A549 (cell line): Measurements from ENCODE around the gene LARGE1. TPM values are rescaled to one million over a fixed set of nuclear protein-coding genes. Genes with fewer than 3 reads are reported as not detected.

Source experiments
- ATAC-seq, 2 experiments: fragments of 200-7000 bp in 1 of 2; fragments of >200 bp in 1 of 2; cut with Nextera tagmentation in 1 of 2; cut with Tn5 transposase in 1 of 2; 3 replicates each; pipeline versions ENCODE4 v1.8.0 to v1.9.1; 2018 to 2020; ENCODE audit warnings: mild to moderate bottlenecking in 1 of 2, moderate library complexity in 1 of 2
- CTCF ChIA-PET: fragments of 300-600 bp; sonication (Branson Sonifier 250); formaldehyde crosslinking; extraction: SDS; loops from one replicate; lab custom pipeline; 2021; ENCODE audit warnings: antibody characterized with exemption, inconsistent platforms; lab: Yijun Ruan, JAX
- POLR2A ChIA-PET: fragments of 350-600 bp; formaldehyde crosslinking; extraction: SDS; loops from one replicate; lab custom pipeline; 2021; ENCODE audit warnings: antibody characterized with exemption, inconsistent platforms; lab: Yijun Ruan, JAX
- DNase-seq, 2 experiments: peaks; one replicate each; pipeline versions ENCODE4 v3.0.0 to v3.0.0-alpha.2; 2011 to 2016; ENCODE audit warnings: low read depth in 1 of 2, low spot score in 1 of 2
- FAIRE-seq: peaks from 2 replicates; lab custom pipeline; 2011; peaks lifted over from hg19 to GRCh38; lab: Jason Lieb, UNC
- H3K27ac ChIP-seq, 2 experiments: fragments of >200 bp; sonication (Bioruptor Twin); formaldehyde crosslinking; 3 replicates each; pipeline ENCODE4 v1.5.1; 2016 to 2017
- H3K4me1 ChIP-seq: fragments of >200 bp; sonication (Bioruptor Twin); formaldehyde crosslinking; 3 replicates; pipeline ENCODE4 v1.6.1; 2016
- H3K4me2 ChIP-seq: fragments of >200 bp; sonication (Bioruptor Twin); formaldehyde crosslinking; 3 replicates; pipeline ENCODE4 v1.6.1; 2016
- H3K4me3 ChIP-seq: fragments of >200 bp; sonication (Bioruptor Twin); formaldehyde crosslinking; 3 replicates; pipeline ENCODE4 v1.5.1; 2016
- H3K9me3 ChIP-seq: fragments of >200 bp; sonication (Bioruptor Twin); formaldehyde crosslinking; 3 replicates; pipeline ENCODE4 v1.6.1; 2016
- CBX2 ChIP-seq: fragments of 200-600 bp; sonication (generic); IDR thresholded peaks from 2 replicates; pipeline ENCODE4 v1.6.1; 2016; ENCODE audit warnings: low read depth, mild to moderate bottlenecking, borderline replicate concordance
- CBX8 ChIP-seq: fragments of 200-600 bp; sonication (generic); IDR thresholded peaks from 2 replicates; pipeline ENCODE4 v1.6.1; 2016
- CHD2 ChIP-seq: fragments of 150-350 bp; IDR thresholded peaks from 2 replicates; pipeline ENCODE4 v1.6.1; 2014; ENCODE audit warnings: low read length; ENCODE audit not compliant: partially characterized antibody
- CHD4 ChIP-seq: fragments of 200-600 bp; sonication (generic); IDR thresholded peaks from 2 replicates; pipeline ENCODE4 v1.6.1; 2016; ENCODE audit warnings: antibody characterized with exemption, mild to moderate bottlenecking, borderline replicate concordance
- EHF ChIP-seq: fragments of 250-450 bp; sonication (Bioruptor Pico); IDR thresholded peaks from 2 replicates; pipeline ENCODE4 v1.5.0; 2020; ENCODE audit warnings: mild to moderate bottlenecking
- FOXS1 ChIP-seq: fragments of 250-450 bp; sonication (Bioruptor Pico); IDR thresholded peaks from 2 replicates; pipeline ENCODE4 v1.5.0; 2020; ENCODE audit warnings: mild to moderate bottlenecking, moderate library complexity
- HDAC2 ChIP-seq: fragments of 200-600 bp; sonication (generic); IDR thresholded peaks from 2 replicates; pipeline ENCODE4 v1.6.1; 2016
- HEYL ChIP-seq: fragments of 250-450 bp; sonication (Bioruptor Pico); IDR thresholded peaks from 2 replicates; pipeline ENCODE4 v1.8.0; 2021; ENCODE audit warnings: mild to moderate bottlenecking, moderate library complexity
- HOXB13 ChIP-seq: fragments of 250-450 bp; sonication (Bioruptor Pico); IDR thresholded peaks from 2 replicates; pipeline ENCODE4 v1.5.0; 2020; ENCODE audit warnings: low read depth, mild to moderate bottlenecking, moderate library complexity
- JUN ChIP-seq, 2 experiments: fragments of >200 bp; sonication (Bioruptor Twin); formaldehyde crosslinking; IDR thresholded peaks; 2 replicates in 1 of 2; 3 replicates in 1 of 2; pipeline ENCODE4 v1.6.1; 2016 to 2017
- KDM5A ChIP-seq: fragments of 200-600 bp; sonication (generic); IDR thresholded peaks from 2 replicates; pipeline ENCODE4 v1.6.1; 2016; ENCODE audit warnings: antibody characterized with exemption, mild to moderate bottlenecking
- NFE2L2 ChIP-seq: fragments of 150-350 bp; conservative IDR thresholded peaks from 2 replicates; pipeline ENCODE4 v1.6.1; 2014; ENCODE audit warnings: low read length
- NPAS2 ChIP-seq: fragments of 250-450 bp; sonication (Bioruptor Pico); IDR thresholded peaks from 2 replicates; pipeline ENCODE4 v1.8.0; 2022; ENCODE audit warnings: mild to moderate bottlenecking, moderate library complexity, borderline replicate concordance
- RARB ChIP-seq: fragments of 250-450 bp; sonication (Bioruptor Pico); IDR thresholded peaks from 2 replicates; pipeline ENCODE4 v1.8.0; 2021; ENCODE audit warnings: mild to moderate bottlenecking, moderate library complexity
- RCOR1 ChIP-seq: fragments of 150-350 bp; IDR thresholded peaks from 2 replicates; pipeline ENCODE4 v1.6.1; 2014; ENCODE audit warnings: antibody characterized with exemption, low read length, low read depth
- RFX5 ChIP-seq: fragments of 450-650 bp; IDR thresholded peaks from 2 replicates; pipeline ENCODE4 v1.7.1; 2014; ENCODE audit warnings: antibody characterized with exemption, mild to moderate bottlenecking, moderate library complexity
- ZNF302 ChIP-seq: fragments of 250-450 bp; sonication (Bioruptor Pico); IDR thresholded peaks from 2 replicates; pipeline ENCODE4 v1.9.0; 2021; ENCODE audit warnings: inconsistent platforms, mild to moderate bottlenecking, moderate library complexity
- WGBS: methylation state at CpG from one replicate; pipeline ENCODE4 v1.1.6; 2017; ENCODE audit errors: missing lambda C conversion rate; 5-methylcytosine and 5-hydroxymethylcytosine counted together
- polyA plus RNA-seq, 4 experiments: library from polyadenylated mRNA; depleted of rRNA in 3 of 4; stranded (reverse); fragments of >200 nt; fragmentation: RNase III in 1 of 4; extraction: RNeasy Plus Mini Kit Qiagen cat#74134 plus additional on column Dnase treatment in 1 of 4; gene quantifications; 2 replicates in 3 of 4; 3 replicates in 1 of 4; pipeline ENCODE4 v1.2.3, GENCODE V29; 2011 to 2017
- TF ChIP-seq, protein P1 (sequence below): fragments of >200 bp; sonication (Bioruptor Twin); formaldehyde crosslinking; IDR thresholded peaks from 2 replicates; pipeline ENCODE4 v1.6.1; 2016
- TF ChIP-seq, protein P2 (sequence below): IDR thresholded peaks from 2 replicates; pipeline ENCODE4 v1.6.1; 2012; ENCODE audit warnings: low read depth, borderline replicate concordance
- TF ChIP-seq, protein P3 (sequence below): fragments of >200 bp; sonication (Bioruptor Twin); formaldehyde crosslinking; IDR thresholded peaks from 3 replicates; pipeline ENCODE4 v1.6.1; 2016
- TF ChIP-seq, protein P4 (sequence below): fragments of >200 bp; sonication (Bioruptor Twin); formaldehyde crosslinking; IDR thresholded peaks from 3 replicates; pipeline ENCODE4 v1.5.1; 2016

LARGE1 gene
- polyA plus RNA-seq, 2 of the 4 experiments (the other 2 are of a cell fraction) = 2.7 to 5.8 TPM

DNA sequence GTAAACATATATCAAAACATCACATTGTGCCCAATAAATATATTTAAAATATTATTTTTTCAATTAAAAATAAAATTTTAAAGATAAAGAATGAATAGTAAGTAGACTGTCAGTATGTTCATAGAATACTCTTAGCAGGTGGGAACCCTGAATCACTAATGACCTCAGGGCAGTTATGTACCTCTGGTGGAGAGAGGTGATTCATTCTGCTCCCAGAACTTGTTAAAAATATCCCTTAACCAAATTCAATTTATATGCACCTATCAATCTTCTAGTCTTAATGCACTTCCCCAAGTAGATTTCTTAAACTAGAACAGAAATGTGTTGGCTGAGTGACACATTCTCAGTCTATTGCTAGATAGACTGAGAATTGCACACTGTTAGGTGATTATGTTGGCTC lies 678.2 kb downstream of the LARGE1 start (continued):
- no peak for TF ChIP-seq ZNF302 (CRISPR knock-in tag)
- no peak for TF ChIP-seq EHF (CRISPR knock-in tag)

DNA sequence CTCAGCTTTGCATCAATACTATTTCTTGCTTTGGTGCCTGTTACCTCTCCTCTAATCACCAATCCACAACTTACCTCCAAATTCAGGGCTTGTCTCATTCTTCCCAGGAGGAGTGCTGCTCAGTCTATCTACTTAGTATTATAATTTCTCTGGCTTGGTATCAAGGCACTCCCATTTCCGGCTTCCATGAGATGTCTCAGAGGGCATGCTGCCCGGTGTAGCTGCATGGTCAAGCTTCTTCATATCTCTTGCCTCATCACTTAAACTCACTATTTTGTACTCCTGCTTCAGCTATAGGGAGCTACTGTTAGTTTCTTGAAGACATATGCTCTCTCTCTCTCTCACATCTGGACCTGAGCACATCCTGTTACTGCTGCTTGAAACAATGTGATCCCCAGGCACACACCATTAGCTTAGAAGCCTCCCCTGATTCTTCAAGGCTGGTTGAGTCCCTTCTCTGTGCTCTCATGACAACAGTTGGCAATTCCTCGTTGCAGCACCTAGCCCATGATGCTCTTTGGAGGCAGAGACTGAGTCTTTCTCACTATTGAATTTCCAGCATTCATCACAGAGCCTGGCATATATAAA lies 679.3 kb downstream of the LARGE1 start:
- 18% methylated on average over 3 of the region's 3 CpGs for WGBS
- DNase-seq (no peak), ATAC-seq (no peak), FAIRE-seq (no peak)
- no peak overlapping the region for H3K4me2 ChIP-seq
- H3K4me1 ChIP-seq = no peaks in the 10 kb centered on the region
- CTCF ChIA-PET = no interaction called here
- H3K4me3 ChIP-seq = no peak overlapping the region
- no peaks in the 10 kb centered on the region; the same call in 2 of the 3 replicates for H3K9me3 ChIP-seq
- TF ChIP-seq EHF (CRISPR knock-in tag) = no peak
- TF ChIP-seq KDM5A = no peak
- no peak for TF ChIP-seq NFE2L2
- no peak for TF ChIP-seq JUN (IDR thresholded peaks at IDR 0.05)
- no peak for TF ChIP-seq RFX5
- TF ChIP-seq FOXS1 (CRISPR knock-in tag) = no peak
- TF ChIP-seq CHD4 = no peak
- no peak for TF ChIP-seq HEYL (CRISPR knock-in tag)
- POLR2A ChIA-PET = no interaction called here
- no peak overlapping the region for H3K27ac ChIP-seq

DNA sequence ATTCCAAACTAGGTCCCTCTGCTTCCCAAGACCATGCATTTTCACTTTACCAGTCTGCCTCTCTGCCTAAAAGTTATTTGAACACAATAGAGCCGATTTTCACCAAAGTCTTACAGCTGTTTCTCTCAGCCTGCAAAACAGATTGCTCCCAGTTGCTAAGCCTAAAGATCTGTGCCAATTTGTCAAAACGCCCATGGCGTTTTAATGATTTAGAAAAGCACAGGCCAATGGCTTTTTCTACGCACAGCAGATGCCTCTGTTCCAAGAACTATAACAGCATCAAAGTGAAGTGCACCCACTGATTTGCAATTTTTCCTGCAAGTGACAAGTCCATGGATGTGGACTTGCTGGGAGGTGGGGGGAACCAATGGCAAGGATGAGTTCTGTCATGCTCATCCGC lies 688.2 kb downstream of the LARGE1 start:
- peaks cover 11% of the 10 kb centered on the region; the same call in 1 of the 3 replicates for H3K9me3 ChIP-seq

DNA sequence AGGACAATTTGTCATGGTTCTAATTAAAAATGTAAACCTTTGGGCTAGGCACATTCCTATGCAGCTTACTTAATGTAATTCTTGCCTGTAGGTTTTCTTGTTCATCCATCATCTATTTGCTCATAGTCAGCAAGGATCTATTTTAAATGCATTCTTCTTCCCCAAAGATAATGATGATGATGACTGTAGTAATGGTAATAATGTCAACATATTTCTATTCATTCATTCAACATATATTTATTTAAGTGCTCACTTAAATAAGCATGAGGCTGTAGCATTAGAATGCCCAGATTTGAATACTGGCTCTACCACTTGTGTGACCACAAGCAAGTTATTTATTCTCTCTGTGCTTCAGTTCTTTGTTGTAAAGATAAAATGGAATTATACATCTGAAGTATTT lies 692.5 kb downstream of the LARGE1 start:
- Histone ChIP-seq H3K27ac (no peak overlapping the region), H3K4me2 (no peak overlapping the region), H3K9me3 (peaks cover 11% of the 10 kb centered on the region; the same call in 1 of the 3 replicates), H3K4me3 (no peak overlapping the region), H3K4me1 (no peaks in the 10 kb centered on the region)
- POLR2A ChIA-PET = no interaction called here
- ATAC-seq (no peak), DNase-seq (no peak), FAIRE-seq (no peak)
- CTCF ChIA-PET = interaction anchor here (0.8 kb wide), 1 partner anchor 16 kb away, joined by 3 read pairs; no protein-coding TSS in a partner anchor
- TF ChIP-seq NPAS2 (CRISPR knock-in tag) (no peak), FOXS1 (CRISPR knock-in tag) (no peak)

More for the DNA sequence above, 688.2 kb downstream of the LARGE1 start:
- ATAC-seq (no peak), DNase-seq (no peak), FAIRE-seq (no peak)
- Histone ChIP-seq H3K4me2 (no peak overlapping the region), H3K4me3 (no peak overlapping the region), H3K27ac (no peak overlapping the region), H3K4me1 (no peaks in the 10 kb centered on the region)
- WGBS = 9% methylated on average over 4 of the region's 5 CpGs
- ChIA-PET POLR2A (no interaction called here), CTCF (no interaction called here)
- TF ChIP-seq HOXB13 (CRISPR knock-in tag) = no peak
- TF ChIP-seq, protein P1, sequence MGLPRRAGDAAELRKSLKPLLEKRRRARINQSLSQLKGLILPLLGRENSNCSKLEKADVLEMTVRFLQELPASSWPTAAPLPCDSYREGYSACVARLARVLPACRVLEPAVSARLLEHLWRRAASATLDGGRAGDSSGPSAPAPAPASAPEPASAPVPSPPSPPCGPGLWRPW = no peak
- TF ChIP-seq HEYL (CRISPR knock-in tag) = no peak
- no peak for TF ChIP-seq RFX5
- TF ChIP-seq, protein P2, sequence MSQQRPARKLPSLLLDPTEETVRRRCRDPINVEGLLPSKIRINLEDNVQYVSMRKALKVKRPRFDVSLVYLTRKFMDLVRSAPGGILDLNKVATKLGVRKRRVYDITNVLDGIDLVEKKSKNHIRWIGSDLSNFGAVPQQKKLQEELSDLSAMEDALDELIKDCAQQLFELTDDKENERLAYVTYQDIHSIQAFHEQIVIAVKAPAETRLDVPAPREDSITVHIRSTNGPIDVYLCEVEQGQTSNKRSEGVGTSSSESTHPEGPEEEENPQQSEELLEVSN = no peak
- TF ChIP-seq NPAS2 (CRISPR knock-in tag) = no peak
- TF ChIP-seq JUN (IDR thresholded peaks at IDR 0.05) = no peak

DNA sequence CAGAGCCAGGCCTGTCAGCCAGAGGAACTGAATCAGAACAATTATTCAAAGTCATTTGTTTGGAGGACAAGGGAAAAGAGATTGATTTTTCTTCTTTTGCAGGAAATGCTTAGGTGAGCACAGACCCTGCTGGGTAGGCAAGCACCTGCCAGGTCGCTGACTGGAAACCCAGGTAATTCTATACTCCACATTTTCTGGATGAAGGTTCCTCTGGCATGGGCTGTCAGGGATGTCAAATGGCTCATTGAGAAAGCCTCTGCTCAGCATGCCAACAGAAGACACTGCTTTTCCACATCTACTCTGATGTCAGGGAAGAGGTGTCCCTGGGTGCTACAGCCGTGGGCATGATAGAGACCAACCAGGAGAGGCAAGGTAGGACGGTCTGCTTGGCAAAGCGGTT lies 695.4 kb downstream of the LARGE1 start:
- WGBS = 26% methylated on average over 4 of the region's 4 CpGs
- DNase-seq (no peak), FAIRE-seq (no peak), ATAC-seq (no peak)
- ChIA-PET CTCF (interaction anchor here (1.2 to 2.6 kb wide), 3 partner anchors 13 to 329 kb away, joined by 3 to 5 read pairs (median 3); no protein-coding TSS in a partner anchor), POLR2A (no interaction called here)
- Histone ChIP-seq H3K4me2 (no peak overlapping the region), H3K4me1 (no peaks in the 10 kb centered on the region), H3K4me3 (no peak overlapping the region), H3K9me3 (peaks cover 8% of the 10 kb centered on the region; the same call in 1 of the 3 replicates), H3K27ac (no peak overlapping the region)
- TF ChIP-seq RARB (CRISPR knock-in tag) (no peak), CBX8 (no peak), HDAC2 (no peak), CHD2 (no peak), CBX2 (no peak), CHD4 (no peak), RCOR1 (no peak)
- TF ChIP-seq, protein P3, sequence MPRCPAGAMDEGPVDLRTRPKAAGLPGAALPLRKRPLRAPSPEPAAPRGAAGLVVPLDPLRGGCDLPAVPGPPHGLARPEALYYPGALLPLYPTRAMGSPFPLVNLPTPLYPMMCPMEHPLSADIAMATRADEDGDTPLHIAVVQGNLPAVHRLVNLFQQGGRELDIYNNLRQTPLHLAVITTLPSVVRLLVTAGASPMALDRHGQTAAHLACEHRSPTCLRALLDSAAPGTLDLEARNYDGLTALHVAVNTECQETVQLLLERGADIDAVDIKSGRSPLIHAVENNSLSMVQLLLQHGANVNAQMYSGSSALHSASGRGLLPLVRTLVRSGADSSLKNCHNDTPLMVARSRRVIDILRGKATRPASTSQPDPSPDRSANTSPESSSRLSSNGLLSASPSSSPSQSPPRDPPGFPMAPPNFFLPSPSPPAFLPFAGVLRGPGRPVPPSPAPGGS = no peak
- TF ChIP-seq, protein P4, sequence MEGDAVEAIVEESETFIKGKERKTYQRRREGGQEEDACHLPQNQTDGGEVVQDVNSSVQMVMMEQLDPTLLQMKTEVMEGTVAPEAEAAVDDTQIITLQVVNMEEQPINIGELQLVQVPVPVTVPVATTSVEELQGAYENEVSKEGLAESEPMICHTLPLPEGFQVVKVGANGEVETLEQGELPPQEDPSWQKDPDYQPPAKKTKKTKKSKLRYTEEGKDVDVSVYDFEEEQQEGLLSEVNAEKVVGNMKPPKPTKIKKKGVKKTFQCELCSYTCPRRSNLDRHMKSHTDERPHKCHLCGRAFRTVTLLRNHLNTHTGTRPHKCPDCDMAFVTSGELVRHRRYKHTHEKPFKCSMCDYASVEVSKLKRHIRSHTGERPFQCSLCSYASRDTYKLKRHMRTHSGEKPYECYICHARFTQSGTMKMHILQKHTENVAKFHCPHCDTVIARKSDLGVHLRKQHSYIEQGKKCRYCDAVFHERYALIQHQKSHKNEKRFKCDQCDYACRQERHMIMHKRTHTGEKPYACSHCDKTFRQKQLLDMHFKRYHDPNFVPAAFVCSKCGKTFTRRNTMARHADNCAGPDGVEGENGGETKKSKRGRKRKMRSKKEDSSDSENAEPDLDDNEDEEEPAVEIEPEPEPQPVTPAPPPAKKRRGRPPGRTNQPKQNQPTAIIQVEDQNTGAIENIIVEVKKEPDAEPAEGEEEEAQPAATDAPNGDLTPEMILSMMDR = no peak
